Upper lobe of right lung (tissue), 1 donor: ENCODE results near the gene KEL. TPM values are rescaled to one million over a fixed set of nuclear protein-coding genes. Genes with fewer than 3 reads are reported as not detected.
"Not testable (repeated sequence)": the region's sequence is repeated elsewhere in the genome, so short reads cannot be mapped to it uniquely, and the experiment has no call there.

Experiments
- ATAC-seq: fragments of 200-7000 bp; cut with Tn5 transposase; one replicate; pipeline ENCODE4 v1.9.1; 2020; ENCODE audit warnings: mild to moderate bottlenecking, moderate library complexity
- DNase-seq: peaks from one replicate; pipeline ENCODE4 v3.0.0-alpha.2; 2020
- H3K27ac ChIP-seq: fragments of 200-600 bp; one replicate; pipeline ENCODE4 v1.8.0; 2022
- H3K27me3 ChIP-seq: fragments of 200-600 bp; one replicate; pipeline ENCODE4 v1.8.0; 2022; ENCODE audit warnings: mild to moderate bottlenecking
- H3K36me3 ChIP-seq: fragments of 200-600 bp; one replicate; pipeline ENCODE4 v1.8.0; 2022
- H3K4me1 ChIP-seq: fragments of 200-600 bp; one replicate; pipeline ENCODE4 v1.8.0; 2022
- H3K4me3 ChIP-seq: fragments of 200-600 bp; one replicate; pipeline ENCODE4 v1.8.0; 2022; ENCODE audit warnings: mild to moderate bottlenecking
- H3K9me3 ChIP-seq: fragments of 200-600 bp; one replicate; pipeline ENCODE4 v1.8.0; 2022
- CTCF ChIP-seq: fragments of 200-600 bp; IDR thresholded peaks from one replicate; pipeline ENCODE4 v1.8.0; 2022; ENCODE audit warnings: antibody characterized with exemption
- intact Hi-C: fragments of 100-400 bp; cut with DNase I; formaldehyde crosslinking; loops from one replicate; pipeline ENCODE4 v1.11.0; 2022
- total RNA-seq: library from RNA; stranded (reverse); fragmentation: NEBNext Ultra II Directional; extraction: Animal tissue kit (Norgen Biotek cat#: 25700); gene quantifications from one replicate; pipeline ENCODE4 v1.2.1, GENCODE V29; 2021
- donor health status: DM: no; HTN: yes; CAD: no; lungs with severe emphysema.

The KEL gene
- total RNA-seq, 1 donor from 2014 or later, result 0.87 TPM

GRCh38 chr7:142984297-142984696 is 22.1 kb upstream of the KEL start:
- Histone ChIP-seq H3K36me3 (no peaks in the 10 kb centered on the region), H3K9me3 (no peaks in the 10 kb centered on the region), H3K27me3 (no peaks in the 10 kb centered on the region), H3K27ac (no peak overlapping the region), H3K4me1 (no peaks in the 10 kb centered on the region), H3K4me3 (no peak overlapping the region)
- ATAC-seq (peak; percentile 9), DNase-seq (no peak)
- intact Hi-C loops, result no loop called here
- no peak for TF ChIP-seq CTCF

GRCh38 chr7:142983825-142984224 is 21.7 kb upstream of the KEL start:
- DNase-seq (no peak), ATAC-seq (peak; percentile 52)
- no peak for TF ChIP-seq CTCF
- Histone ChIP-seq H3K27me3 (no peaks in the 10 kb centered on the region), H3K4me1 (no peaks in the 10 kb centered on the region), H3K9me3 (no peaks in the 10 kb centered on the region), H3K4me3 (no peak overlapping the region), H3K27ac (no peak overlapping the region), H3K36me3 (no peaks in the 10 kb centered on the region)
- intact Hi-C loops, result no loop called here

GRCh38 chr7:142978402-142978801 is 16.2 kb upstream of the KEL start:
- H3K36me3 ChIP-seq, H3K4me1 ChIP-seq, H3K9me3 ChIP-seq, DNase-seq, intact Hi-C loops, H3K27ac ChIP-seq, H3K27me3 ChIP-seq, ATAC-seq, H3K4me3 ChIP-seq: not testable (repeated sequence)

- Histone ChIP-seq H3K9me3 (no peaks in the 10 kb centered on the region), H3K27me3 (peaks cover under 1% of the 10 kb centered on the region), H3K4me1 (no peaks in the 10 kb centered on the region), H3K36me3 (no peaks in the 10 kb centered on the region), H3K4me3 (no peak overlapping the region), H3K27ac (no peak overlapping the region)
- intact Hi-C loops, result no loop called here
- DNase-seq, result no peak
- TF ChIP-seq CTCF, result no peak
- no peak for ATAC-seq
Observed at GRCh38 chr7:142974626-142975025, 12.5 kb upstream of the KEL start.

GRCh38 chr7:142969183-142969582 is 7.0 kb upstream of the KEL start:
- no peak for TF ChIP-seq CTCF
- Histone ChIP-seq H3K4me1 (no peaks in the 10 kb centered on the region), H3K9me3 (no peaks in the 10 kb centered on the region), H3K27ac (no peak overlapping the region), H3K27me3 (peaks cover 18% of the 10 kb centered on the region), H3K36me3 (no peaks in the 10 kb centered on the region), H3K4me3 (no peak overlapping the region)
- intact Hi-C loops, result no loop called here
- peak; percentile 61 for ATAC-seq
- no peak for DNase-seq

- Histone ChIP-seq H3K27ac (no peak overlapping the region), H3K36me3 (no peaks in the 10 kb centered on the region), H3K4me1 (no peaks in the 10 kb centered on the region), H3K4me3 (no peak overlapping the region), H3K9me3 (no peaks in the 10 kb centered on the region), H3K27me3 (peaks cover 19% of the 10 kb centered on the region)
- ATAC-seq (no peak), DNase-seq (no peak)
- intact Hi-C loops, result no loop called here
- TF ChIP-seq CTCF, result no peak
Observed at GRCh38 chr7:142968229-142968628, 6.1 kb upstream of the KEL start.
